ENCODE data around the gene WASL. TPM values are rescaled to one million over a fixed set of nuclear protein-coding genes. Genes with fewer than 3 reads are reported as not detected.

WASL gene
- total RNA-seq, 1 donor from 2014 or later = 20.4 TPM

DNA sequence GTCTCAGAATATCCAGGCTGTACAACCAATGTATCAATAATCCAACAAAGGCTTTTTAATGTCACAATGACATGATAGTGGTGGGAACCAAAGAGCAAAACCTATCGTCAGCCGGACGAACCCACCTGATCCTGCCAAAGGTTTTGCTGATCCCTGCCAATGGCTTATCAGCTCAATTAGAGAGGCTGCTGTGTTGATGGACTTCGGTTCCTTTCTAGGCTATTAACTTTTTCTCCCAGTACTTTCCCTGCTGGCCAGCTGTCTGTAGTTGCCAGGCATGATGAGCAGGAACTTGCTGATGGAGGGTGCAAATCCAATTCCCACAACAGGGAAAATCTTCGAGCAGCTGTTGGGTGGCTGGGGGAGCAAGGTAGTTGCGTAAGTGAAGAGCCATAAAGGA lies 90.8 kb downstream of the WASL start:
- no peak overlapping the region for H3K4me3 ChIP-seq (ENCODE audit: low read depth, low read length)
- DNase-seq (ENCODE audit: low read depth) = no peak
- TF ChIP-seq, protein P1, sequence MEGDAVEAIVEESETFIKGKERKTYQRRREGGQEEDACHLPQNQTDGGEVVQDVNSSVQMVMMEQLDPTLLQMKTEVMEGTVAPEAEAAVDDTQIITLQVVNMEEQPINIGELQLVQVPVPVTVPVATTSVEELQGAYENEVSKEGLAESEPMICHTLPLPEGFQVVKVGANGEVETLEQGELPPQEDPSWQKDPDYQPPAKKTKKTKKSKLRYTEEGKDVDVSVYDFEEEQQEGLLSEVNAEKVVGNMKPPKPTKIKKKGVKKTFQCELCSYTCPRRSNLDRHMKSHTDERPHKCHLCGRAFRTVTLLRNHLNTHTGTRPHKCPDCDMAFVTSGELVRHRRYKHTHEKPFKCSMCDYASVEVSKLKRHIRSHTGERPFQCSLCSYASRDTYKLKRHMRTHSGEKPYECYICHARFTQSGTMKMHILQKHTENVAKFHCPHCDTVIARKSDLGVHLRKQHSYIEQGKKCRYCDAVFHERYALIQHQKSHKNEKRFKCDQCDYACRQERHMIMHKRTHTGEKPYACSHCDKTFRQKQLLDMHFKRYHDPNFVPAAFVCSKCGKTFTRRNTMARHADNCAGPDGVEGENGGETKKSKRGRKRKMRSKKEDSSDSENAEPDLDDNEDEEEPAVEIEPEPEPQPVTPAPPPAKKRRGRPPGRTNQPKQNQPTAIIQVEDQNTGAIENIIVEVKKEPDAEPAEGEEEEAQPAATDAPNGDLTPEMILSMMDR (conservative IDR thresholded peaks at IDR 0.05; ENCODE audit: low read depth, low read length) = no peak

DNA sequence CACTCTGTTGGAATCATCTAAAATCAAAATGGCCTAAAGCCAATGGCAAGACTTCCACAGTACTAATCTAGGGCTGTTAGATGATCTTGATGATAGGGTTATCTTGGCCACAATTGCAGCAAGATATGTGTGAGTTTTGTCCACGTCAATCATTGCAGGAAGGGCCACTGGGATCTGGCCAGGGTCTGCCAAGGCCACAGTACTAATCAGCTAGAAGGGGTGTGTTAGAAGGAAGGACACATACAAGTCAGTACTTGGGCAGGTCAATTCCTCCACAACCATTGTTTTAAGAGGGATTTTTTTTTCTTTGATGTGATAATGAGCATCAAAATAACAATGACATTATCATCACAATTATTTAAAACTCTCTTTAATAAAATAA lies 91.5 kb downstream of the WASL start:
- no peak for DNase-seq (ENCODE audit: low read depth)
- no peak overlapping the region for H3K4me3 ChIP-seq (ENCODE audit: low read depth, low read length)
- TF ChIP-seq, protein P1 (conservative IDR thresholded peaks at IDR 0.05; ENCODE audit: low read depth, low read length) = no peak

DNA sequence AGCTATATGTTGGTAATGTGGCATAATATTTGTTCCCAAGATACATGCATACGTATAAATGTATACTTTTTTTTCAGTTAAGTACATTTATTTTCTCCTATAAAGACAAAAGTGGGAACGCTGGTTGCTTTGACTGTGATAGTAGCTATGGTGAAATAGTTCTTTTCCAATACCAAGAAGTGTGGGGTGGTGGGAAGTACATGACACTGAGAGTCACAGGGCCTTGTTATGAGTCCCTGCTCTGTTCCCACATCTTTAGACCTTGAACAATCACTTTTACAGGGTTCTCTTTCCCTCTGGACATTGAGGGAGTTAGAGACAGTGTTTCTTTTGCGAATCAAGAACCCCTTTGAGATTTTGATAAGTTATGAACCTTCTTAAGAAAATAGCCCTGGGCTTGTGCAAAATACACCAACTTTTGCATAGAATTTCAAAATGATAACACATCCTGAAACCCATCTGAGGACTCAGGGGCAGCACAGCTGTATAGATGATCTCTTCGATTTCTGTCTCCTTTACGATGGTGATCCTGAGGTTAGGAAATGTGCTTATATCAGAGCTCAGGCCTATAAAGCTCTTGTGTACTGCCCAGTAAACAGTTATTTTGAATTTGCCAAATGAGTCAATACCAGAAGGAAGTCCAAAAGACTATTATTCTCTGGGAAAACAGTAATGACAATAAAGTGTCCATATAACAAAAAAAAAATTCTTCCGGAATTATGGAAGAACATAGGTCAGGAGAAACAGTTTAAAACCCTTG lies 92.1 kb downstream of the WASL start:
- no peak overlapping the region for H3K4me3 ChIP-seq (ENCODE audit: low read depth, low read length)
- TF ChIP-seq, protein P1 (conservative IDR thresholded peaks at IDR 0.05; ENCODE audit: low read depth, low read length) = no peak
- no peak for DNase-seq (ENCODE audit: low read depth)

DNA sequence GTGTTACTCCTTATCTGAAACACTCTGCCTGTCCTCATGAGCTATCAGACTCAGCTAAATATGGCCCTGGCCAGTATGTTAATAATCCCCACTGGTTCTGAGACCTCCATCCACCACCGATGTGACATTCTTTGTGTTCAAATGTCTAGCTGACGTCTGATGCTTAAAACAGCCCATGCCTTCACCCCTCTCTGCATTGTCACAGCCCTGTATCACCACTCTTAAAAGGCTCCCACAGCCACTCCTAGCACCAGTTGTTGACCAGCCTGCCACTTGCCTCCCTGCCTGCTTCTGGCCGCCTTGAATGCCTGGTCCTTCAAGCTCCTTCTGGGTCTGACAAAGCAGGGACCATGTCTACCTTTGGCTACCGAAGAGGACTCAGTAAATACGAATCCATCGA lies 93.2 kb downstream of the WASL start, which contains the start of gene LMOD2:
Gene LMOD2 (plus strand): TSS at position 253 of the 400 bp plus-strand sequence. CDS start 98 bp downstream, at position 351.
- TF ChIP-seq, protein P1 (conservative IDR thresholded peaks at IDR 0.05; ENCODE audit: low read depth, low read length) = no peak
- no peak for DNase-seq (ENCODE audit: low read depth)
- no peak within 1 kb of the TSS for H3K4me3 ChIP-seq (ENCODE audit: low read depth, low read length)

DNA sequence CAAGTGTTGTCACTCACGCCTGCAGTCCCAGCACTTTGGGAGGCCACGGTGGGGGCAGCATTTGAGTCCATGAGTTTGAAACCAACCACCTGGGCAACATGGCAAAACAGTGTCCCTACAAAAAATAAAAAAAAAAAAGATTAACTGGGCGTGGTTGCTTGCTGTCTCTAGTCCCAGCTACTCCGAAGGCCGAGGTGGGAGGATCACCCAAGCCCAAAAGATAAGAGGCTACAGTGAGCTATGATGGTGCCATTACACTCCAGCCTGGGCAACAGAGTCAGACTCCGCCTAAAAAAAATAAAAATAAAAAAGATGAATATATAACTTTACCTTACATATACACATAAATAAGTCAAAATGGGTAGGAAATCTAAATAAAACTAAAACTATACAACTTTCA lies 95.6 kb downstream of the WASL start:
- no peak for DNase-seq (ENCODE audit: low read depth)
- TF ChIP-seq, protein P1 (conservative IDR thresholded peaks at IDR 0.05; ENCODE audit: low read depth, low read length) = no peak
- H3K4me3 ChIP-seq (ENCODE audit: low read depth, low read length) = no peak overlapping the region

DNA sequence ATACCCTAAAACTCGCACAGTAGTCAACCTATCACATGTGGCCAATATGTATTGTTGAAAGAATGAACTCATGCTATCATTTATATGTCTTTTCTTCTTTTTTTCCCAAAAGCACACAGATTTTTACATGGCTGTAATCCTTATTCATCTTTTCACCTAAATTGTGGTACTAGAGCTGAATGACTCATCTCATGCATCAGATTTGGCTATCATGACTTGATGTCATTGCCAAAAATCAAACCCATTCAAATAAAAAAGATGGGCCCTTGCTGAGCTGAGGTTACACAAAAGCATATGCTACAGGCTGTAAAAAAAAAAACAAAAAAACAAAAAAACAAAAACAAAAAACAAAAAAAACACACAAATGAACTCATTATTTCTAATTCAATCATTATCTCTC lies 96.4 kb downstream of the WASL start:
- TF ChIP-seq, protein P1 (conservative IDR thresholded peaks at IDR 0.05; ENCODE audit: low read depth, low read length) = no peak
- H3K4me3 ChIP-seq (ENCODE audit: low read depth, low read length) = no peak overlapping the region
- DNase-seq (ENCODE audit: low read depth) = no peak

DNA sequence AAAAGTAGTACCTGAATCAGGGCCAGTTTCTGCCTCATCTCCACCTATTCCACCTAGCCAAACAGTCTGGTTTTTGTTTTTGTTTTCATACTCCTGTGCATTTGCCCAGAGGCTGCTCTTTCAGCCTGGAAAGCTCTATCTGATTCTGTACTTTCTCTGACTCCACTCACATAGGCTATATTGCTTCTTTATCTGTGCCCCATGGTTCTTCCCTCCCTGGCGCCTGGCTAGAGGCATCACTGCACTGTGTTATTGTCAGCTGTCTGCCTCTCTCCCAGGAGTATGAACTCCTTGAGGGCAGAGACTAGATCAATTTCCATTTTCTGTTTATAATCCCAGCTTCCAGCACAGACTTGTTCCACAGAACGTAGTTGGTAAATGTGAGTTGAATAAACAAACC lies 98.2 kb downstream of the WASL start:
- DNase-seq (ENCODE audit: low read depth) = no peak
- TF ChIP-seq, protein P1 (conservative IDR thresholded peaks at IDR 0.05; ENCODE audit: low read depth, low read length) = no peak

More for the DNA sequence above, 98.2 kb downstream of the WASL start:
- H3K4me3 ChIP-seq (ENCODE audit: low read depth, low read length) = no peak overlapping the region
